ENCODE measurements around the gene S100A14.

DNA sequence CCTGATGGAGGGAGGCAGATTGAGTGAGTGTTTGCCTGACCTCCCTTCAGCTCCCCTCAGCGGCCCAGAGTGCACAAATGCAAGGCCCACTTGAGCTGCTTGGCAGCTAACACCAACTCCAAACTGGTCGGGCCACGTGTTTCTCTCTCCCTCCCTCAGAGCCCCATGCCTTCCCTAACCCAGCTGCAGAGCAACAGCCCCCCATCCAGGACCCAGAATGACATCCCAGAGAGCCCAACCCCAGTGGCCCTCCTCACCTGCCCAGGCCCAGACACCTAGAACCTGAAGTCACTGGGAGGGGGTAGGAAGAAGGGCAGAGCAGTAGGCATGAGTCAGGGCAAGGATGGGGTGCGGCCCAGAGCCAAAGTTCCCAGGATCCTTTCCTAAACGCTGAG lies 789 bp upstream of the S100A14 start:
- TF ChIP-seq, protein P1, sequence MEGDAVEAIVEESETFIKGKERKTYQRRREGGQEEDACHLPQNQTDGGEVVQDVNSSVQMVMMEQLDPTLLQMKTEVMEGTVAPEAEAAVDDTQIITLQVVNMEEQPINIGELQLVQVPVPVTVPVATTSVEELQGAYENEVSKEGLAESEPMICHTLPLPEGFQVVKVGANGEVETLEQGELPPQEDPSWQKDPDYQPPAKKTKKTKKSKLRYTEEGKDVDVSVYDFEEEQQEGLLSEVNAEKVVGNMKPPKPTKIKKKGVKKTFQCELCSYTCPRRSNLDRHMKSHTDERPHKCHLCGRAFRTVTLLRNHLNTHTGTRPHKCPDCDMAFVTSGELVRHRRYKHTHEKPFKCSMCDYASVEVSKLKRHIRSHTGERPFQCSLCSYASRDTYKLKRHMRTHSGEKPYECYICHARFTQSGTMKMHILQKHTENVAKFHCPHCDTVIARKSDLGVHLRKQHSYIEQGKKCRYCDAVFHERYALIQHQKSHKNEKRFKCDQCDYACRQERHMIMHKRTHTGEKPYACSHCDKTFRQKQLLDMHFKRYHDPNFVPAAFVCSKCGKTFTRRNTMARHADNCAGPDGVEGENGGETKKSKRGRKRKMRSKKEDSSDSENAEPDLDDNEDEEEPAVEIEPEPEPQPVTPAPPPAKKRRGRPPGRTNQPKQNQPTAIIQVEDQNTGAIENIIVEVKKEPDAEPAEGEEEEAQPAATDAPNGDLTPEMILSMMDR (IDR thresholded peaks at IDR 0.05): no peak
- TF ChIP-seq RXRA (IDR thresholded peaks at IDR 0.05; ENCODE audit: borderline replicate concordance, low read depth) (no peak), RAD21 (IDR thresholded peaks at IDR 0.05; ENCODE audit: low read length) (no peak), NFIC (IDR thresholded peaks at IDR 0.05; ENCODE audit: borderline replicate concordance) (no peak), GATA2 (CRISPR knock-in tag; IDR thresholded peaks at IDR 0.05) (no peak), POLR2AphosphoS5 (IDR thresholded peaks at IDR 0.05; ENCODE audit: low read depth, low read length) (no peak), RCOR1 (IDR thresholded peaks at IDR 0.05; ENCODE audit: low read length) (no peak), SMC3 (IDR thresholded peaks at IDR 0.05; ENCODE audit: low read depth, low read length) (no peak), YY1 (IDR thresholded peaks at IDR 0.05; ENCODE audit: low read depth) (no peak)
- TF ChIP-seq, protein P2, sequence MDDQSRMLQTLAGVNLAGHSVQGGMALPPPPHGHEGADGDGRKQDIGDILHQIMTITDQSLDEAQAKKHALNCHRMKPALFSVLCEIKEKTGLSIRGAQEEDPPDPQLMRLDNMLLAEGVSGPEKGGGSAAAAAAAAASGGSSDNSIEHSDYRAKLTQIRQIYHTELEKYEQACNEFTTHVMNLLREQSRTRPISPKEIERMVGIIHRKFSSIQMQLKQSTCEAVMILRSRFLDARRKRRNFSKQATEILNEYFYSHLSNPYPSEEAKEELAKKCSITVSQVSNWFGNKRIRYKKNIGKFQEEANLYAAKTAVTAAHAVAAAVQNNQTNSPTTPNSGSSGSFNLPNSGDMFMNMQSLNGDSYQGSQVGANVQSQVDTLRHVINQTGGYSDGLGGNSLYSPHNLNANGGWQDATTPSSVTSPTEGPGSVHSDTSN (IDR thresholded peaks at IDR 0.05): no peak

Data from SK-N-SH (cell line).